GM19452 (cell line): ENCODE results near the gene LIPC.
"Not testable (repeated sequence)": the region's sequence is repeated elsewhere in the genome, so short reads cannot be mapped to it uniquely, and the experiment has no call there.

Experiments used
- ATAC-seq: cut with Tn5 transposase; IDR thresholded peaks from one replicate; pipeline ENCODE4 v1.9.1; 2021; ENCODE audit not compliant: unreplicated experiment

The LIPC gene

DNA sequence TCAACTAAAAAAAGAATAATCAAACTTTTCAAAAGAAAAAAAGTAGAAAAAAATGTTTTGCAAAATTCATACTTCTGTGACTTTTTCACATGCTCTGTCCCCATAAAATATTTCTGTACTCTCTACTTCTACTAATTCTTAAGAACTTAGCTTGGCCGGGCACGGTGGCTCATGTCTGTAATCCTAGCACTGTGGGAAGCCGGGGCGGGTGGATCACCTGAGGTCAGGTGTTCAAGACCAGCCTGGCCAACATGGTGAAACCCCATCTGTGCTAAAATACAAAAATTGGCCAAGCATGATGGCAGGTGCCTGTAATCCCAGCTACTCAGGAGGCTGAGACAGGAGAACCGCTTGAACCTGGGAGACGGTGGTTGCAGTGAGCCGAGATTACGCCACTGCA lies 172.1 kb downstream of the LIPC start:
- not testable (repeated sequence) for ATAC-seq

- no peak for ATAC-seq
Observed at GRCh38 chr15:58604455-58604923, 172.7 kb downstream of the LIPC start.

DNA sequence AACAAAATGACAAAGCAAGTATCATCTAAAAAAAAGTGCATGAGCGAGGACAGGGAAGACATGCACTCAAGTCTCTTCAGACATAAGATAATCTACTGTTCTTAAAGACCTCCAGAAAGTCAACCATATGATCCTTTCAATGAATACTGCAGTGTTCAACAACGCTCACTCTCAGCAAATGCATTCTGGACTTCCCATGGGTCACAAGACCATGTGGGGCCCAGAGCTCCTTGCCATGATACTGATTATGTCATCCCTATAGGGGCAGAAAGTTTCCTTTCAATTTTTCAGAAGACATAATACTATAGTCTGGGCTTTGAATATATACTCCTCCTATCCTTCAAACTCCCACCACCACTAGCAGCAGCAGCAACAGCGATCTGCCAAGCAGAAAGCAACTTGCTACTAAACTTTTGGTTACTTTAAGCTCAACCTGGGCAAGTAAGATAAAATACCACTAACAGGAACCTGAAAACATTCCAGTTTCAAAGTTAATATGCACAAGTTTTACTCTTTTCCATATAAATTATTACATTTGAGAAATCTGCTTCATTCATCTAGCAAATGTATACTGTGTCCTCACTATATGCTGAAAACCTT lies 174.2 kb downstream of the LIPC start:
- no peak for ATAC-seq

GRCh38 chr15:58606577-58607080 lies 174.8 kb downstream of the LIPC start:
- no peak for ATAC-seq

- no peak for ATAC-seq
Observed at GRCh38 chr15:58608129-58608590, 176.4 kb downstream of the LIPC start.

GRCh38 chr15:58608711-58609110 lies 176.9 kb downstream of the LIPC start:
- ATAC-seq, result no peak

DNA sequence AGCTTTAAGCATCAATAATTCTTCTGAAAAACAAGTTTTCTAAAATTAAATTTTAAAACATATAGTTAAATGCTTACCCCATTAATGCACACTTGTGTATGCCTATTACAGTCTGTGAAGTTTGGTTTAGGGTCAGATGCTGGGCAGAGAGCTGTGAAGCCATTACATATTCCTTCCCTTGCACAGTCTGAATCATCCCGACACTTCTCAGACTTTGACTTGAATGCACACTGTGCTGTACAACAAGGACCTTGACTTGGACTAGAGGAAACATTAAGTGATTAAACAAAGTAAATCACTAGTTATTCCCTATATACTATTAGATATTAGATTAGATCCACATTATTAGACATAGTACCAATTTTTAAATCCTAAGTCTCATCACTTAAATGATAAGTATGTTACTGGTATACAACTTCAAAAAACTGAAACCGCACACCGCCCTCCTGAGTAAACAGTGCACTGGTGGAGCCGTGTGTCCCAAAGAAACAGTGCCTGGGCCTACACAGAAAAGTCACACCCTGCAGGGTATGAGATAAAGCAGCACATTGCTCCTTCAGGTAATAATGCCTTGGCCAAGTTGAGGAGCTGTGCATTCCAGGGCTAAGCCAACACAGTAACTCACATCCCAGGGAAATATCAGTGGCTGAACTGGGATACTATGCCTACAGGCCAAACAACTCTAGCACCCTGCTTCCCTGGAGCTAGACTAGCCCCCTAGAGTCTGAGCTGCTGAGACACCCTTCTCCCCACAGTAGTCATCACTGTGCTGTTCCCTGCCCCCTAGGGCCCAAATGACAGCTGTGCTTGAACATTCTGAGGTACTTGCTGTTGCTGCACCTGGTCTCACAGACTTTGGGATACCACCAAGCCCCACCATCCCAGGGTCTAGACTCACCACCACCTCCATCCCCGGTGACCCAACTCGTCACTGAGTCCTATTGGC lies 180.2 kb downstream of the LIPC start:
- no peak for ATAC-seq

GRCh38 chr15:58616171-58616570 lies 184.4 kb downstream of the LIPC start:
- ATAC-seq, result no peak
